ENCODE data around the gene LSM14B.

Gene LSM14B

GRCh38 chr20:62133051-62133845, 11.0 kb downstream of the LSM14B start:
- no peak for FAIRE-seq

GRCh38 chr20:62133864-62134263, 11.6 kb downstream of the LSM14B start:
- FAIRE-seq = no peak

DNA sequence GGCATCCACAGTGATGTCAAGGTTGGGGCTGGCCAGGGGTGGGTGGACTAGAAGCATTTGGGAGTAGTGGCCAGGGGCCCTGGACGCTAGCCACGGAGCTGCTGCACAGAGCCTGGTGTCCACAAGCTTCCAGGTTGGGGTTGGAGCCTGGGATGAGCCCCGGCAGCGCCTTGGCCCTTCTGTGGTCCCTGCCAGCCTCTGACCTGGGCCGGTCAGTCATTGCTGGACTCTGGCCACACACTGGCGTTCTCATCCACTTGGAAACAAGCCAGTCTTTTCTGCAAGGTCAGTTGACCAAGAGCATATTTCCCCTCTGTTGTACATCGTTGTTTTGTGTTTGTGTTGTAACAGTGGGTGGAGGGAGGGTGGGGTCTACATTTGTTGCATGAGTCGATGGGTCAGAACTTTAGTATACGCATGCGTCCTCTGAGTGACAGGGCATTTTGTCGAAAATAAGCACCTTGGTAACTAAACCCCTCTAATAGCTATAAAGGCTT, 12.5 kb downstream of the LSM14B start:
- FAIRE-seq = no peak

GRCh38 chr20:62135573-62136266, 13.4 kb downstream of the LSM14B start:
- no peak for FAIRE-seq

DNA sequence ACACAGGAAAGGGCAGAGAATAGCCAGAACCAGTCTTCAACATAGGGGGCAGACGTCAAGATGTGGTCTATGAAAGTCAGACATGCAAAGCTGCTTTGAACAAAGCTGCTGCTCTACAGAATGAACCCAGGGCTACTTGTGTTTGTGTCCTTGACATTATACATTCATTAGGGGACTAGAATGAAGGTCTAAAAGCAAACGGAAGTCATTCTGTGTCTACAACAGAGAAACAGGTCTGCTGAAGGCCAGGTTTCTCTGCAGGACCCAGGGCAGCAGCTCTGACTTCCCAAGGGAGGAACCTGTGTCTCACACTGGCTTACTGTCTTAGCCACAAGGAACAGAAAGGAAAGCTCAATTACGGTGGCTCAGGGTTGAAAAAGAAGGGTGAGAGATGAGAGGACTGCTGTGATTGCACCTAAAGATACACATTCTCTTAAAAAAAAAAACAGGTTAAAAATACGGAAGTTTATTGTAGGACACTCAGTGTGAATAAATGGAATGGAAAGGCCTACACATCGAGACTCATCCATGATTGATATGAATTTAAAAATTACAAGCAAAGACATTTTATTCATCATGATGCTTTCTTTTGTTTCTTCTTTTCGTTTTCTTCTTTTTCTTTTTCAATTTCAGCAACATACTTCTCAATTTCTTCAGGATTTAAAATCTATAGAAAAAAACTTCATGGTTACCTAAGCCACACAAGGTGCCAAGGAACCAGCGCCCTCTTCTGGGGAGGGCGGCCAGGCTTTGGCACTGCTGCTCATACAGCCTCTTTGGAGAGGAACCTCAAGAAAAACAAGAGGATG, 14.2 kb downstream of the LSM14B start:
- FAIRE-seq = no peak

GRCh38 chr20:62137092-62137384, 14.8 kb downstream of the LSM14B start:
- no peak for FAIRE-seq

- FAIRE-seq = no peak
These were observed 15.4 kb downstream of the LSM14B start for GRCh38 chr20:62137478-62138203.

DNA sequence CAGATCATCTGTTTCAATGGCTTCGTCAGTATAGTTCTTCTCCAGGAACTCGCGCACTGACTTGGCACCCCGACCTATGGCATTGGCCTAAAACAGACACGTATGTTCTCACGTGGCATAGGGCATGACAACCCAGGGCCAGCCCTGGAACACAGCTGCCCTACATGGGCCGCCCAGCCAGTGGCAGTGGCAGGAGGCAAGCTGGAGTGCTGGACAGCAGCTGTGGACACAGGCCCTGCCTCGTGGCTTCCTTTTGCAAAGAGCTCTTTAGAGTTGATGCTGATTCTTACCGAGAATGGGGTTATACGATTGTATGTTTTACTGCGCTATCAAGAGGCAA, 15.9 kb downstream of the LSM14B start:
- no peak for FAIRE-seq

- no peak for FAIRE-seq
These were observed 16.6 kb downstream of the LSM14B start for GRCh38 chr20:62138912-62139311.

DNA sequence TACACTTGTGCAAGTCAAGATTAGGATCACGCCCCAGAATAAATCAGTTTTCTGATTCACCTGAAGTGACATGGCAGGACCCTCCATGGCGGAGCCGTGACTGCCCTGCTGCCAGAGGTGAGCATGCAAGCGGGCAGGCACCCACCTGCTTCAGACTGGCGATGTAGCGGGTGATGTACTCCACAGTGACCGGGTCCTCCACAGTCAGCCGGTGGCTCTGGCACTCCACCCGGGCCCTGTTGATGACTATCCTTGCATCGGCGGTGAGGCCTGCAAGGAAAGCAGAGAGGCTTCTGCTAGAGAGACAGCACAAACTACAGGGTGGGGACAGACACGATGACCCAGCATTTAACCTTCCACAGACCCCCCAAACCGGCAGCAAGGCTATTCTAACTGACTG, 17.4 kb downstream of the LSM14B start:
- FAIRE-seq = no peak

- FAIRE-seq = no peak
These were observed 18.7 kb downstream of the LSM14B start for GRCh38 chr20:62141043-62141396.

DNA sequence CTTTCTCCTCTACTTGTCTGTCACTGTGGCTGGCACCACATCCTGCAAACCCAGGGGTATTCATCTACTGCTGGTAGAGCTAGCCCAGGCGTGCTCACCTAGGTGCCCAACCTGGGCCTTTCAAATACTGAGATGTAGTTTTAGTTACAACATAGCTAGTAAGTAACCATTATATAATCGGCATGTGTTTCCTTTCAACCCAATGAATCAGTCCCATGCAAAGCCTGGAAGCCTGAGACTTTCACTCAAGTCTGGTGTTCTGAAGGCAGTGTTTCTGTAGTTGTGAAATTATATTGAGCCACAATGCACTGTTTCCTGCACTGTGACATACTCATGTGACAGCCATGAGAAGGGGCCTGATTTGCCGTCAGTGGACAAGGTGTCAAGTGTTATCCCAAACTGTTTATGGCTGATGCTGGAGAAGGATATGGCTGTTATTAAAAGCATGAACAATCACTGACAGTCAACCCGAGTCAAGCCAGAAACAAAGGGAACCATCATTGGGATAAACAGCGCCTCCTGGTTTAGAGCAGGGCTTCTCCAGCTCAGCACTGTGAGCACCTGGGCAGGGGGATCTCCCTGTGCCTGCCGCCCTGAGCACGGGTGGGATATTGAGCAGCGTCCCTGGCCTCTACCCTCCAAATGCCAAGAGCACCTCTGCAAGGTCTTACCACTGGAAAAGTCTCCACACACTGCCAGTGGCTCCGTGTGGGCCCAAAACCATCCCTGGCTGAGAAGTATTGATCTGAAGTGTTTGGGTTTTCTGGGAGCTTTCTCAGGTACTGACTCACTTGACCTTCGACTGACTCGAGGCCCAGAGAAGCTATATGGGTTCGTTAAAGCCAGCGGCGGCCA, 19.3 kb downstream of the LSM14B start:
- no peak for FAIRE-seq

- FAIRE-seq = no peak
These were observed 20.2 kb downstream of the LSM14B start for GRCh38 chr20:62142252-62143080.

GRCh38 chr20:62143081-62143956, 21.0 kb downstream of the LSM14B start, which contains the start of the genes PSMA7 and SS18L1:
TSS of gene PSMA7 (minus strand) at chr20:62143394. CDS start at chr20:62143303, 91 bp downstream.
TSS of gene SS18L1 (plus strand) at chr20:62143769. CDS start at chr20:62143821, 52 bp downstream.
- FAIRE-seq = no peak

- FAIRE-seq = no peak
These were observed 21.9 kb downstream of the LSM14B start for GRCh38 chr20:62143957-62144825.

DNA sequence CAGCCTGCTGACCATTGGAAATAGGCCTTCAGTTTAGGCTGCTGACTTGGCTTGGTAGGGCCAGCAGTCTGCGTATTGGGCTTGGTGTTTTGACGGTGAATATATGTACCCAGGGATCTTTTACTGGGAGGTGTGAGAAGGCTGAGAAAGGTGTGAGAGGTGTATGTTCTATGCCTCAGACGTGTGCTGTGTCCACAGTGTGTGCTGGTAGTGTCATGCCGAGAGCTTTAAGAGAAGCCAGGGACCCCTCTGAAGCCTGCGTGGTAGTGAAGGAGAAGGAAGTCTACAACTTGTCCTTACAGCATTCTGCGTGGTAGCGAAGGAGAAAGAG, 23.4 kb downstream of the LSM14B start:
- FAIRE-seq = no peak

- no peak for FAIRE-seq
These were observed 23.9 kb downstream of the LSM14B start for GRCh38 chr20:62146019-62146755.

- no peak for FAIRE-seq
These were observed 24.9 kb downstream of the LSM14B start for GRCh38 chr20:62147125-62147524.

All from endometrium (tissue), 2 donors.